Activated T-helper 1 cell treated with anti-CD3 and anti-CD28 coated beads, Interleukin-12 subunit alpha, Interleukin-12 subunit beta, Interleukin-2, Interleukin-4 antibody, amounts not matched to agents 30 ng/mL and 10 ng/mL and 1 ng/mL, durations not matched to agents 14 hours and 24 hours and 36 hours (primary cell): ENCODE results near the gene TRABD2B. TPM values are rescaled to one million over a fixed set of nuclear protein-coding genes. Genes with fewer than 3 reads are reported as not detected.

Experiments used
- DNase-seq: peaks from one replicate; pipeline ENCODE4 v3.0.0; 2021; ENCODE audit warnings: low spot score
- H3K27ac Mint-ChIP-seq: one replicate; pipeline ENCODE4 v1.8.0; 2021; ENCODE audit warnings: mild to moderate bottlenecking, mixed read lengths
- H3K27me3 Mint-ChIP-seq: one replicate; pipeline ENCODE4 v1.8.0; 2022; ENCODE audit warnings: mild to moderate bottlenecking, moderate library complexity, mixed read lengths; ENCODE audit not compliant: insufficient read depth
- H3K36me3 Mint-ChIP-seq: one replicate; pipeline ENCODE4 v1.8.0; 2021; ENCODE audit warnings: low read depth, mixed read lengths
- H3K4me1 Mint-ChIP-seq: one replicate; pipeline ENCODE4 v1.8.0; 2021; ENCODE audit warnings: low read depth, mixed read lengths
- H3K4me3 Mint-ChIP-seq: one replicate; pipeline ENCODE4 v1.8.0; 2021; ENCODE audit warnings: mild to moderate bottlenecking, moderate library complexity, mixed read lengths
- H3K9me3 Mint-ChIP-seq: one replicate; pipeline ENCODE4 v1.8.0; 2021; ENCODE audit warnings: mixed read lengths
- intact Hi-C: fragments of 100-400 bp; cut with micrococcal nuclease; formaldehyde crosslinking; loops from one replicate; pipeline ENCODE4 v1.15.1; 2024
- total RNA-seq: library from RNA; stranded (reverse); gene quantifications from 2 replicates; pipeline ENCODE4 v1.2.3, GENCODE V29; 2022

Gene TRABD2B
- total RNA-seq, 1 donor from 2014 or later: not detected

GRCh38 chr1:47995306-47996050 lies 1.7 kb downstream of the TRABD2B start:
- no peak for DNase-seq
- Mint-ChIP-seq H3K4me3 (peak overlapping the region; percentile 62), H3K4me1 (no peaks in the 10 kb centered on the region), H3K36me3 (no peaks in the 10 kb centered on the region), H3K9me3 (no peaks in the 10 kb centered on the region), H3K27ac (no peak overlapping the region), H3K27me3 (peaks cover 47% of the 10 kb centered on the region)
- intact Hi-C loops: loop anchor here (2.0 kb wide), 1 partner anchor 207 kb away; no protein-coding TSS in a partner anchor

DNA sequence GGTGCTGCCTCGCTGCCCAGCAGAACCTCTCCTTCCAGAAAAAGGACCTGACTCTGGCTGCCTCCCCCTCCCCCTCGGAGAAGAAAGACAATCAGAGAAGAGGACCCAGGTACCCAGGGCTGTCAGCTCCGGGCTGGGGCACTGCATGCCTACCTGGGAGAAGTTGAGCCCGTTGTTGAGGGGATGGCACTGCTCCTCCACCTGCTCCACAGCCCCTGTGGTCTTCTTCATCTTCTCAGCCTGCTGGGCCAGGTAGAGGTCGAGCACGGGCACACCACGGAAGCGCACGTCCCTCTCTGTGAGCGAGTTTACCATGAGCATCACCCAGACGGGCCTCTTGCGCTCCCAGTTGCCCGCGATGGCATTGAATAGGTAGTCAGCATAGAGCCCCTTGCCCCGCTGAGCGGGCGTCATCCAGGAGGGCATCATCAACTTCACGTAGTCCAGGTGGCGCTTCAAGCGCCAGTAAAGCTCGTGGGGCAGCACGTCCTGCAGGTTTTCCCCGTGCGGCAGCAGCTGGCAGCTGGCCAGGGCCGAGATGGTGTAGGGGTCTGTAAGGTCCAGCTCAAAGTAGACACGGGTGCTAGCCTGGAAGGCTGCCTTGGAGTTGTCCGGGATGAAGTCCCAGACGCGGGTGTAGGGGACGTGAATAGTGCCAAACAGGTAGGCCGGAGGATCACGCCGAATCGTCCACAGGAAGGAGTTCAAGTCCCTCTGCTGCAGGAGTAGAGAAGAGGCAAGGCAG lies 3.1 kb downstream of the TRABD2B start:
- intact Hi-C loops: no loop called here
- peaks cover 42% of the 10 kb centered on the region for H3K27me3 Mint-ChIP-seq

DNA sequence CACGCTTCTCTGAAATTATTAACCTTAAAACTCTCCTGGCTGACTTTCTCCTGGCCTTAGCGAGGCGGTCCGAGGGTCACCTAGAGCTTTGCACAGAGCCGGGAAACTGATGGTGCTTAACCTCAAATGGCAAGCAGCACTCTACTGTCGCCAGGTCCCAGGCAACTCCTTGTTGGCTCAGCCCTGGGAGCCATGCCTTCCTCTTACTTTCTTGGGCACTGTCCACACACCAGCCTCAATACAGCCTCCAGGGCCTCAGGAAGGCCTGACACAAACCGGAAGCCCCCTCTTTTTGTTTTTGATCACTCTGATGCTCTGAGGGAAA lies 3.8 kb downstream of the TRABD2B start:
- no peaks in the 10 kb centered on the region for H3K4me1 Mint-ChIP-seq
- no peak overlapping the region for H3K27ac Mint-ChIP-seq
- no peaks in the 10 kb centered on the region for H3K9me3 Mint-ChIP-seq
- H3K27me3 Mint-ChIP-seq: peaks cover 38% of the 10 kb centered on the region
- intact Hi-C loops: no loop called here
- no peak overlapping the region for H3K4me3 Mint-ChIP-seq
- DNase-seq: no peak
- H3K36me3 Mint-ChIP-seq: no peaks in the 10 kb centered on the region

More for the DNA sequence above, 3.1 kb downstream of the TRABD2B start:
- Mint-ChIP-seq H3K36me3 (no peaks in the 10 kb centered on the region), H3K4me3 (no peak overlapping the region), H3K27ac (no peak overlapping the region), H3K4me1 (no peaks in the 10 kb centered on the region), H3K9me3 (no peaks in the 10 kb centered on the region)
- no peak for DNase-seq

GRCh38 chr1:47992720-47993415 lies 4.3 kb downstream of the TRABD2B start:
- Mint-ChIP-seq H3K4me1 (no peaks in the 10 kb centered on the region), H3K27me3 (peaks cover 37% of the 10 kb centered on the region), H3K36me3 (no peaks in the 10 kb centered on the region), H3K27ac (no peak overlapping the region), H3K4me3 (no peak overlapping the region), H3K9me3 (no peaks in the 10 kb centered on the region)
- DNase-seq: no peak
- intact Hi-C loops: no loop called here

DNA sequence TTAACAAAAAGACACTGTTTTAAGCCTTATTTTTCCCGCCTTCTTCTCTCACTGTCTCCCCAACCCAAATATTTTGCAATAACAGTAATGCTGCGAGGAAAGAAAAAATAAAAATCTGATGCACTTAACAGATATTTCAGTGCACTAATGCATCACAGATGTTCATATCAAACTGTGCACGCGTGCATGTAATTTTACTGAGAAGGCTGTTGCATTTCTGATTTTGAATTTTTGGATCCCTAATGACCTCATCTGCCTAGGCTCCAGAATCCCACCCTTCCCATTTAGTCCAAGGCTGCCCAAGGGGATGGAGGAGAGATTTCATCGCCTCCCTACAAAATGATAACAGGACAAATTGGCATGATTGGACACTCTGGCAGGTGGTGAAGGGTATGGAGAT lies 5.5 kb downstream of the TRABD2B start:
- no peak overlapping the region for H3K4me3 Mint-ChIP-seq
- peaks cover 34% of the 10 kb centered on the region for H3K27me3 Mint-ChIP-seq
- H3K9me3 Mint-ChIP-seq: no peaks in the 10 kb centered on the region
- no peaks in the 10 kb centered on the region for H3K36me3 Mint-ChIP-seq
- no peak overlapping the region for H3K27ac Mint-ChIP-seq
- intact Hi-C loops: no loop called here
- DNase-seq: no peak
- no peaks in the 10 kb centered on the region for H3K4me1 Mint-ChIP-seq

- DNase-seq: no peak
- H3K27me3 Mint-ChIP-seq: peaks cover 36% of the 10 kb centered on the region
- H3K9me3 Mint-ChIP-seq: no peaks in the 10 kb centered on the region
- no peaks in the 10 kb centered on the region for H3K36me3 Mint-ChIP-seq
- intact Hi-C loops: no loop called here
- H3K4me1 Mint-ChIP-seq: no peaks in the 10 kb centered on the region
- no peak overlapping the region for H3K4me3 Mint-ChIP-seq
- H3K27ac Mint-ChIP-seq: no peak overlapping the region
These were observed 6.0 kb downstream of the TRABD2B start for GRCh38 chr1:47991187-47991586.

- intact Hi-C loops: no loop called here
- no peak overlapping the region for H3K4me3 Mint-ChIP-seq
- H3K4me1 Mint-ChIP-seq: no peaks in the 10 kb centered on the region
- H3K9me3 Mint-ChIP-seq: no peaks in the 10 kb centered on the region
- H3K27ac Mint-ChIP-seq: no peak overlapping the region
- no peaks in the 10 kb centered on the region for H3K36me3 Mint-ChIP-seq
- H3K27me3 Mint-ChIP-seq: peaks cover 33% of the 10 kb centered on the region
- no peak for DNase-seq
These were observed 6.9 kb downstream of the TRABD2B start for GRCh38 chr1:47990286-47990685.

GRCh38 chr1:47987601-47988000 lies 9.6 kb downstream of the TRABD2B start:
- Mint-ChIP-seq H3K27me3 (peaks cover 40% of the 10 kb centered on the region), H3K36me3 (no peaks in the 10 kb centered on the region), H3K4me3 (no peak overlapping the region), H3K27ac (no peak overlapping the region), H3K4me1 (no peaks in the 10 kb centered on the region), H3K9me3 (no peaks in the 10 kb centered on the region)
- DNase-seq: no peak
- intact Hi-C loops: no loop called here

DNA sequence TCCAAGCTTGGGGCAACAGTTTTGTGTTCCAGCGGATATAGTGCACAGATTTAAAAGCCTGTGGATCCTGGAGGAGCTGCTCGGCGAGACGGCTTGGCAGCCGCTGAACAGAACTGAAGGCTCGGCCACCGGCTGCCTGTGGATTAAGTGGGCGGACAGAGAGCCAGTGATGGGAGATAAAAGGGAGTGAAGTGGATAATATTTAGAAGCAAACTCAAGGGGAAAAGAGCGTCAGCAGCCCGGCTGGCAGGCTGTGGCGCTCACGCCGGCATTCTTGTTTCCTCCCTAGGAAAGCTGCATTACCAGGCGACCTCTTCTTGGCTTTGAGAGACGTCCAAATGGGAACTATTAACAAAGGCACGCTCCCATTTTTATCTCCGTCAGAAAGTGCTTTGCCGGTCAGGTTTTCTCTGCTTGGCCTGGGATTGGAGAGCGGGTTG lies 10.4 kb downstream of the TRABD2B start:
- no peaks in the 10 kb centered on the region for H3K9me3 Mint-ChIP-seq
- no peak overlapping the region for H3K27ac Mint-ChIP-seq
- DNase-seq: no peak
- no peaks in the 10 kb centered on the region for H3K4me1 Mint-ChIP-seq
- intact Hi-C loops: no loop called here
- peaks cover 41% of the 10 kb centered on the region for H3K27me3 Mint-ChIP-seq
- no peaks in the 10 kb centered on the region for H3K36me3 Mint-ChIP-seq
- H3K4me3 Mint-ChIP-seq: no peak overlapping the region

- intact Hi-C loops: no loop called here
- peaks cover 37% of the 10 kb centered on the region for H3K27me3 Mint-ChIP-seq
These were observed 12.2 kb downstream of the TRABD2B start for GRCh38 chr1:47985018-47985417.

DNA sequence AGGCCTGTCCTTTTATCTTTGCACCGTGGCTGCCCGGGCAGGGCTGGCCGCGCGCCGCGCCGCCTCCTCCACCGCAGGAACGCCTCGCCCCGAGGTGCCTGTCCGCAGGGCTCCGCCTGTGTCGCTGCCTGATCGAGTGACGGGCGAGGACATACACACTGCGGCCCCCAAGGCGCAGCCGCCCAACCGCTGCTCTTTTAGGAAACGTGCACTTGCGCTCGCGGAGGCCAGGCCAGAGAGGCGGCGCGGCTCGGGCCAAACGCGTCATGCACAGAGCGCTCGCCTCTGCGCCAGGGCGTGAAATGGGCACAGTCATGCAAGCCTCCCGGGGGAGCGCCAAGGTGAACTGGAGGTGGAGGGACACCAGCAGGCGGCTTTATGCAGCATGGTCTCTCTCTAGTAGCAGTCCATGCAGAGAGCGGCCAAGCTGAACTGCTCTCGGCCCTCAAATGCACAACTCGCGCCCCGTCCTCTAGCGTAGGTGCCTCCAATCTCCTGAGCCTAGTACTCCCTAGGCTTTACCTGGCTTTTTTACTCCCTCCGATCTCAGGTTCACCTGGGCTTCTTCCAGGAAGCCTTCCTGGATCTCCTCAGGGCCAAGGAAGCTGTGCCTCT lies 12.9 kb downstream of the TRABD2B start:
- intact Hi-C loops: no loop called here
- H3K27ac Mint-ChIP-seq: no peak overlapping the region
- no peak overlapping the region for H3K4me3 Mint-ChIP-seq
- H3K27me3 Mint-ChIP-seq: peaks cover 35% of the 10 kb centered on the region
- no peak for DNase-seq
- H3K9me3 Mint-ChIP-seq: no peaks in the 10 kb centered on the region
- H3K4me1 Mint-ChIP-seq: no peaks in the 10 kb centered on the region
- no peaks in the 10 kb centered on the region for H3K36me3 Mint-ChIP-seq

More at GRCh38 chr1:47985018-47985417, 12.2 kb downstream of the TRABD2B start:
- H3K4me3 Mint-ChIP-seq: no peak overlapping the region
- no peaks in the 10 kb centered on the region for H3K4me1 Mint-ChIP-seq
- no peak for DNase-seq
- no peak overlapping the region for H3K27ac Mint-ChIP-seq
- no peaks in the 10 kb centered on the region for H3K9me3 Mint-ChIP-seq
- H3K36me3 Mint-ChIP-seq: no peaks in the 10 kb centered on the region

- DNase-seq: no peak
- Mint-ChIP-seq H3K4me1 (no peaks in the 10 kb centered on the region), H3K36me3 (no peaks in the 10 kb centered on the region), H3K4me3 (no peak overlapping the region), H3K27me3 (peaks cover 35% of the 10 kb centered on the region), H3K27ac (no peak overlapping the region), H3K9me3 (no peaks in the 10 kb centered on the region)
- intact Hi-C loops: no loop called here
These were observed 13.5 kb downstream of the TRABD2B start for GRCh38 chr1:47983691-47984090.
